PFSK-1 (cell line): Measurements from ENCODE around the gene NEDD4L.

Source experiments
- FOXP2 ChIP-seq: optimal IDR thresholded peaks from 2 replicates; pipeline ENCODE3; 2011; ENCODE audit warnings: borderline replicate concordance, control low read depth, inconsistent platforms; ENCODE audit not compliant: insufficient read depth; ENCODE audit errors: extremely low read length, extremely low read depth
- POLR2AphosphoS5 ChIP-seq: IDR thresholded peaks from 2 replicates; pipeline ENCODE4 v1.6.1; 2012; ENCODE audit warnings: low read depth, mild to moderate bottlenecking, control low read depth, low read length, moderate library complexity
- REST ChIP-seq, 2 experiments: IDR thresholded peaks; 2 replicates each; pipeline versions ENCODE4 v1.6.1 to v1.8.0; 2011 to 2012; ENCODE audit warnings: low read depth in 2 of 2, low read length in 2 of 2, control low read depth in 1 of 2, inconsistent platforms in 1 of 2, mild to moderate bottlenecking in 1 of 2, moderate library complexity in 1 of 2; ENCODE audit not compliant: insufficient read depth in 1 of 2
- SIN3A ChIP-seq: IDR thresholded peaks from 2 replicates; pipeline ENCODE4 v1.6.1; 2012; ENCODE audit warnings: mild to moderate bottlenecking, low read length, moderate library complexity, borderline replicate concordance; ENCODE audit not compliant: insufficient read depth
- TAF1 ChIP-seq: IDR thresholded peaks from 2 replicates; pipeline ENCODE4 v1.6.1; 2012; ENCODE audit warnings: low read length, control low read depth, borderline replicate concordance; ENCODE audit not compliant: insufficient read depth

GRCh38 chr18:58025205-58025604 lies 18.8 kb upstream of the NEDD4L start:
- TF ChIP-seq POLR2AphosphoS5, result no peak
- no peak for TF ChIP-seq SIN3A
- TF ChIP-seq REST (IDR thresholded peaks at IDR 0.05; ENCODE audit: insufficient read depth in 1 of 2, low read depth in 2 of 2, low read length in 2 of 2), result no peak
- TF ChIP-seq TAF1, result no peak
- no peak for TF ChIP-seq FOXP2
